Kidney tubule cell (primary cell): Measurements from ENCODE around the gene FBF1.

Source experiments
- DNase-seq: peaks from one replicate; pipeline ENCODE4 v3.0.0-alpha.2; 2018; ENCODE audit warnings: low spot score

The FBF1 gene

GRCh38 chr17:75959051-75959838 is 18.4 kb upstream of the FBF1 start:
- no peak for DNase-seq

DNA sequence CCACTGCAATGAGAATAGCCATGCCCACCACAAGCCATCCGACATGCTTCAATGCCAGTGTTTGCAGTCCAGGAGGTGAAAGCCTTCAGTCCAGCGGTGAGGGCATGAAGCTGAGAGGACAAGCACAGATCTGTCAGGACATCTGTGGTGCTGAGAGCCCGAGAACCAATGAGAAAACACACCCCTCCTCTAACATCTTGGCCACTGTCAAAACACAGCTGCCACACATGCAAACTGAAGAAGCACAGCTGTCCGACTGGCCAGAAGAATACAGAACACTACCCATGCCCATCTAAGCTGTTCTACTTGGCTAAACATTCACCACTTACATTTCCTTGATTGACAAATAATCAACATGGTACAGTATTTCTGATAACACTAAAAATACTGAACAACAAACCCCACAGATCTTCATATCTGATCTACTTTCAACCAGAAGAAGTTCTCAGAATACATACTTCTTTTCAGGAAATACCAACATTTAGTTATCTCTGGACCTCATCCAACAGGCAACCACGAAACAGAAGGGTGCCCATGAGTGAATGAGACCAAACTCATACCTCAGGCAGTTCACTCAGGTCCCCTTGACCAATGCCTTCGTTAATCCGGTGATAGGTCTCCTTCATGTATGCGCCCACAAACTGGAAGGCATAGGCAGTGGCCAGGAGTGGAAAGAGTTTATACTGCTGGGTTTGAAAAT is 10.2 kb upstream of the FBF1 start:
- peak; percentile 39 for DNase-seq

DNA sequence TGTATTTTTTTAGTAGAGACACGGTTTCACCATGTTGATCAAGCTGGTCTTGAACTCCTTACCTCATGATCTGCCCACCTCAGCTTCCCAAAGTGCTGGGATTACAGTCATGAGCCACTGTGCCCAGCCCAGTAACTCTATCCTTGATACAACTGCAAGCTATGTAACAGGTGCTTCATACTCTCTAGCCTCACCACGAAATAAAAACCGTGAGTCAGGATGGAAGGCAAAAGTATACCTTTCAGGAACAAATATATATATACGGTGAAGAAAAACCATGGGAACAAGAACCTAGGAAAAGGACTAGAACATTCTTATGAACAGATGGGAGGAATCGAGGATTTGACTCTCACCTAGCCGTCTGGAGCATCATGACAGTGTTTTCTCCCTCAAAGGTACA is 9.6 kb upstream of the FBF1 start:
- no peak for DNase-seq

DNA sequence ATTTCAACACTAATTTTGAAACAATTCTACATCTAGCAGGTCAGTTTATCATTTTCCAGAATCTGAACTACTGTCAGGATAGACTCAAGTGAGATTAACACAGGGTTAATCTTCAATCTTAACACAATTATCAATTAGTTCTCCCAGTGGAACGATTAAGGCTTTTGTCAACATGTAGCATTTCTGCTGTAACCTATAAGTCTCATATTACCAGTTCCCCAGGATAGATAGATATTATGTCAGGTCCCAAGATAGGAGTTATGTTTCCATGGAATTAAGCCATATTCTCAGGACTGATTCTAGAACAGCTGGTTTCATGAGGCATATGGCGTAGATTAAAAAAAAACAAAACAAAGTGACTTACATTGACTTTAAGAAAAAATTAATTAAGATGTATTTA is 4.4 kb upstream of the FBF1 start:
- DNase-seq, result no peak

DNA sequence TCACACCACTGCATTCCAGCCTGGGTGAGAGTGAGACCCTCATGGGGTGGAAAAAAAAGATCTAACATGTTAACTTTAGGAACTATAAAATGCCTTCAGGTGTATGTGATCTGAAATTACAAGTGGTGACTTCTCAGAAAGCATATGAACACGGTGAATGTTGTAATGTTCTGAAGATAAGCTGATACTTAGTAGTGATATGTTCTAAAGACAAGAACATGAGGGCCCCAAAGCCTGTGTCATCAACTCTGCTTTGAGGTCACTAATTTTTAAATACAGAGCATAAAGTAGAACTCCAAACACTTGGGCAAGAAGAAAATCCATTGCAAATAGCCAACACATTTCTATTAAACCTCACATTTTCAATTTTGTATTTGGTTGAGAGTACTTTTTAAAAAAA is 2.6 kb upstream of the FBF1 start:
- DNase-seq, result no peak

- DNase-seq, result no peak
Measured at GRCh38 chr17:75942473-75942872, 1.6 kb upstream of the FBF1 start.

GRCh38 chr17:75941442-75941819 is 589 bp upstream of the FBF1 start:
- DNase-seq, result no peak

GRCh38 chr17:75937652-75938051 is 3.2 kb downstream of the FBF1 start:
- DNase-seq, result no peak

GRCh38 chr17:75933808-75934207 is 7.0 kb downstream of the FBF1 start:
- DNase-seq, result no peak

DNA sequence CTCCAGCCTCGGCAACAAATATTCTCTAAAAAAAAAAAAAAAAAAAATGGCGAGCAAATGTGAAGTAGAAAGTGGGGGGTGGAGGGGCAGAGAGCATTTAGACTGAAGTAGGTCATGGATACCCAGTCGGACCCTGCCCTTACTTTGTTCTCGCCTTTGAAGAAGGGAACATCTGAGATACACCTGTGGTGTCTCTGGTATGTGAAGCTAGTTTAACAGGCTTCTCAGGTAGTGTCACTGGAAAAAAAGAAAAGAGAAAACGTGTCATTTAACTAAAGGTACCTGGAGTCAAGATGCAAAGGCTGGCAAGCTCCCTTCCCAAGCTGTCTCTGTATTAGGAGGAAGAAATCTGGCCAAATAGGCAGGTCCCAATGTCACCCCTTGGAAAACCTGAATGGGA is 8.0 kb downstream of the FBF1 start:
- no peak for DNase-seq

- DNase-seq, result no peak
Measured at GRCh38 chr17:75931062-75931461, 9.8 kb downstream of the FBF1 start.

- no peak for DNase-seq
Measured at GRCh38 chr17:75927286-75927922, 13.4 kb downstream of the FBF1 start.

GRCh38 chr17:75926456-75926855 is 14.4 kb downstream of the FBF1 start:
- DNase-seq, result no peak

DNA sequence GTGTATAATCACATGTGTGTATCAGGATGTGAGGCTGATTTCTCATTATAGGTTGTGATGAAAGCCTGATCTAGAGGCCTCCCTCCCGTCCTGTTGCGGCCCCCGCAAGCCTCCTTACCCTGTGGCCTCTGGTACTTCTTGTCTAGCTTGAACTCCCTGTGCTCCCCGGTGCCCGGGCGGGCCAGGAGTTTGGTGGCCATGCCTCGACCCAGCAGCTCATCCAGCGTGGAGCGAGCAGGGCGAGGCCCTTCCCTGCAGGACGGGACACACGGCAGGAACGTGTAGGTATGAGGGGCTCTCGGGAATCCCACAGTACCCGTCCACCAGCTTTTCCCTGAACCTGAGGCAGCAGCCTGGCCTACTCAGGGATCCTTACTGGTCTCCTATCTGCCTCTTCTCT is 14.9 kb downstream of the FBF1 start:
- no peak for DNase-seq

DNA sequence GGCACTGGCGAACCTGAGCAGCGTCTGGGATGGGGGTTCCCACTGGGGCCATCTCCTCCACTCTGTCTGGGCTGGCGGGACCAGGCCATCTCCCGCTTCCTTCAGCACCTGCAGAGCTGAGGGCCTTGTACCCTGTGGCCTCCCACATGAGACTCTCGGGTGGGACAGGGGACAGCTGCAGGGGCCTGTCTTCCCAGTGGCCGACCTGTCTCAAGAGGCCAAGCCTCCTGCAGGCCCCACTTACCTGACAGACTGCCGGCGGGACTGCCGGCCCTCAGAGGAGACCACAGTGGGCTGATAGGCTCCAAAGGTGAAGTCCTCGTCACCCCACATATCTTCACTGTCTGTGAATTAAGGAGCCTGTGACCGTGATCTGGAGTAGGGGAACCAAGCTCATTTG is 15.7 kb downstream of the FBF1 start:
- no peak for DNase-seq

GRCh38 chr17:75922963-75923874 is 17.6 kb downstream of the FBF1 start:
- DNase-seq, result no peak

GRCh38 chr17:75922173-75922961 is 18.5 kb downstream of the FBF1 start:
- DNase-seq, result no peak

- no peak for DNase-seq
Measured at GRCh38 chr17:75921596-75921995, 19.2 kb downstream of the FBF1 start.

DNA sequence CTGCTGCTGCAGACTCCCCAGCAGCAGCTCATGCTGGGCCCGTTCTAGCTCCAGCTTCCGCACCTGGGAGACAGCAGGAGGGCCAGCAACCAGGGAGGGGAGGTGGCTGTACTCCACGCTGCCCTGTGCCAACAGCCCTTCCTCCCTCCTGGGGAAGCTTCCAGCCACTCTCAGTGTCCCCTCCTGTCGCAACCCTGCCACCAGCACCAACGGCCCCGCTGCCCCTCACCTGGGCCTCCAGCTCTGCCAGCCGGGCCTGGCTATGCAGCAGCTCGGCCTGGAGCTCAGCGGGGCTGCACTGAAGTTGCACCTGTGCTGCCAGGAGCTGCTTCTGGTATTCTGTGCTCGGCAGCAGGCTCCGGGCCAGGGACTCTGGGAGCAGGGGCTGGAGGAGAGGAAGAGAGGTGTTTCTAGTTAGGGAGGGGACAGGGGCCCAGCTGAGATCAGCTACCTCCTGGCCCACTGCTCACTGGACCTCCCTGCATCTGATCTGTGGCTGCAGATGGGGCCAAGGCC is 20.7 kb downstream of the FBF1 start:
- no peak for DNase-seq

GRCh38 chr17:75919611-75920010 is 21.2 kb downstream of the FBF1 start:
- no peak for DNase-seq

DNA sequence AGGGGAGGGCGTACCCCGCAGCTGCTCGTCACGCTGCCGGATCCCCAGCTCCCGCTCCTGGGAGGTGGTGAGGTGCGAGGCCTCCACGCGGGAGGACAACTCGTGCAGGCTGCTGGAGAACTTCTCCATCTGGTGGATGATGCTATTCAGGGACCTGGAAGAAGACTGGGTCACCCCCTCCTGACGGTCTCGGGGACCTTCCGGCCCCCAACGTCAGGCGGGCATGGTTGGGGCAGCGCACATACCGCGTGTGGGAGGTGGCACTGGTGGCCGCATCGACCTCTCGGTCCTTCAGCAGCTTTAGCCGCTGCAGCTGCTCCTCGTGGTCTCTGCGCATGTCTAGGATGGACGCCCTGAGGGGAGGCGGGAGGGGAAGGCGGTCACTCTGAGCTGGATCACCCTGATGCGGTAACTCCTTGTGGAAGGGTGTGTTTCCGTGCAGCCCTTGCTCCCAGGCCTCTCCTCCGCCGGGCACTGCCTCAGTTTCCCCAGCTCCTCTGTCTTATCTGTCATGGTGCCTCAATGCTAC is 22.9 kb downstream of the FBF1 start:
- DNase-seq, result no peak
